ENCODE measurements around the gene OXLD1.

DNA sequence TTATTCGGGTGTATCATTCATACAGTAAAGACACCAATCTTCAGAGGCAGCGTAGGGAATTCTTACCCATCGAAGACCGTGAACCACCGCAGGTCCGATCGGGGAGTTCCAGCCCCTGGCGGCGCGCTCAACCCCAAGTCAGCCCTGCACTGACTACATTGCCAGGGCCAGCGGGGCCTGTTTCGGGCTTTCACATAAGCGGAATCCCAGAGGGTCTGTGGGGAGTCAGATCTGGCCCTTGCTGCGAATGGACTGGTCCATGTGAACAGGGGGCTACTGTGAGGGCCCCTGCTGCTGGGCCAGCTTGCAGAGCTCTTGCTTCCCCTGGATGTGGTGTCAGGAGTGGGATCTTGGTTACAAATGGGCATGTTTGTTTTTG is 17.7 kb downstream of the OXLD1 start:
- TF ChIP-seq EZH2 (IDR thresholded peaks at IDR 0.05; ENCODE audit: insufficient read depth, poor library complexity, severe bottlenecking) (no peak), EZH2phosphoT487 (IDR thresholded peaks at IDR 0.05; ENCODE audit: insufficient read depth, low read depth) (no peak)
